Suprapubic skin (tissue), 4 donors: ENCODE data around the gene EFTUD2.

Experiments used
- CTCF ChIP-seq, 2 donors: fragments of 200-600 bp in 1 of 2; fragments of 450-650 bp in 1 of 2; sonication (generic) in 1 of 2; IDR thresholded peaks; one replicate each; pipeline ENCODE4 v1.5.1; 2016 to 2019; ENCODE audit warnings: antibody characterized with exemption in 2 of 2, mild to moderate bottlenecking in 1 of 2, moderate library complexity in 1 of 2
- EP300 ChIP-seq: sonication (generic); formaldehyde crosslinking; IDR thresholded peaks from one replicate; pipeline ENCODE4 v1.6.1; 2017; ENCODE audit warnings: antibody characterized with exemption
- POLR2AphosphoS5 ChIP-seq, 3 donors: sonication (generic); formaldehyde crosslinking; IDR thresholded peaks; one replicate each; pipeline ENCODE4 v1.6.1; 2017; ENCODE audit warnings: antibody characterized with exemption in 3 of 3

DNA sequence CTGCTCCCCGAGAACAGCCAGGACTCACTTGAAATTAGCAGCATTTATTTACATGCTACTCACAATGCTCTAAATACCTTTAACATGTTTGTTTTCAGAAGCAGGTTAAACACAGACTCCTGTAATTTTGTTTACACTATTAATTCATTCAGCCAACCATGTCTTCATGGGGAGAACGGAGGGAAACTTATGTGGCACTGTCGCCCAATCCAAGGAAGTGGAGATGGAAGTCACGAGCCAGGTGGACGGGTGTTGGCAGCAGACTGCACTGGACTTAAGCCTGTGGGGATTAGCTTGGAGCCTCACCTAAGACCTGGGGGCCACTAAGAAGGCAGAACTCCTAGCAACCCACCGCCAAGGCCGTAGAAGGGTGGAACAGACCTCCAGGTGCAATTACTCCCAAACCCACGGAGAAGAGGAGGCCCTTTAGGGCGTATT lies 24.9 kb upstream of the EFTUD2 start:
- TF ChIP-seq CTCF (IDR thresholded peaks at IDR 0.05) (no peak), POLR2AphosphoS5 (IDR thresholded peaks at IDR 0.05) (no peak), EP300 (no peak)
